OCI-LY7 (cell line): ENCODE data around the gene RPP25L.

Experiments used
- EZH2phosphoT487 ChIP-seq: fragments of 200-600 bp; sonication (generic); IDR thresholded peaks from 2 replicates; pipeline ENCODE4 v1.6.1; 2018; ENCODE audit warnings: low read depth, borderline replicate concordance, mild to moderate bottlenecking, mixed run types, antibody characterized with exemption, low read length, moderate library complexity, mixed read lengths
- TF ChIP-seq, protein P1 (sequence below): fragments of 200-600 bp; sonication (generic); conservative IDR thresholded peaks from 2 replicates; pipeline ENCODE4 v1.5.1; 2014; ENCODE audit warnings: mild to moderate bottlenecking, antibody characterized with exemption, low read length, moderate library complexity, mixed read lengths

GRCh38 chr9:34659592-34660253 is 47.8 kb upstream of the RPP25L start:
- TF ChIP-seq, protein P1, sequence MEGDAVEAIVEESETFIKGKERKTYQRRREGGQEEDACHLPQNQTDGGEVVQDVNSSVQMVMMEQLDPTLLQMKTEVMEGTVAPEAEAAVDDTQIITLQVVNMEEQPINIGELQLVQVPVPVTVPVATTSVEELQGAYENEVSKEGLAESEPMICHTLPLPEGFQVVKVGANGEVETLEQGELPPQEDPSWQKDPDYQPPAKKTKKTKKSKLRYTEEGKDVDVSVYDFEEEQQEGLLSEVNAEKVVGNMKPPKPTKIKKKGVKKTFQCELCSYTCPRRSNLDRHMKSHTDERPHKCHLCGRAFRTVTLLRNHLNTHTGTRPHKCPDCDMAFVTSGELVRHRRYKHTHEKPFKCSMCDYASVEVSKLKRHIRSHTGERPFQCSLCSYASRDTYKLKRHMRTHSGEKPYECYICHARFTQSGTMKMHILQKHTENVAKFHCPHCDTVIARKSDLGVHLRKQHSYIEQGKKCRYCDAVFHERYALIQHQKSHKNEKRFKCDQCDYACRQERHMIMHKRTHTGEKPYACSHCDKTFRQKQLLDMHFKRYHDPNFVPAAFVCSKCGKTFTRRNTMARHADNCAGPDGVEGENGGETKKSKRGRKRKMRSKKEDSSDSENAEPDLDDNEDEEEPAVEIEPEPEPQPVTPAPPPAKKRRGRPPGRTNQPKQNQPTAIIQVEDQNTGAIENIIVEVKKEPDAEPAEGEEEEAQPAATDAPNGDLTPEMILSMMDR, result no peak
- TF ChIP-seq EZH2phosphoT487, result no peak
